HS-5 (cell line): Measurements from ENCODE around the gene TP53I3.
"Not testable (repeated sequence)": the region's sequence is repeated elsewhere in the genome, so short reads cannot be mapped to it uniquely, and the experiment has no call there.

Experiments used
- DNase-seq: peaks from one replicate; pipeline ENCODE4 v3.0.0-alpha.2; 2012; ENCODE audit warnings: low read depth

Gene TP53I3

GRCh38 chr2:24052951-24053350 is 31.7 kb downstream of the TP53I3 start:
- no peak for DNase-seq

GRCh38 chr2:24051833-24052232 is 32.8 kb downstream of the TP53I3 start:
- DNase-seq = no peak

GRCh38 chr2:24050041-24050979 is 34.3 kb downstream of the TP53I3 start:
- DNase-seq = no peak

GRCh38 chr2:24049485-24050021 is 35.1 kb downstream of the TP53I3 start, which contains the start of gene FKBP1B:
Gene FKBP1B (plus strand): TSS chr2:24049741. CDS start chr2:24049850, 109 bp downstream.
- no peak for DNase-seq

- no peak for DNase-seq
These were observed 35.7 kb downstream of the TP53I3 start for GRCh38 chr2:24048769-24049484.

- DNase-seq = no peak
These were observed 37.0 kb downstream of the TP53I3 start for GRCh38 chr2:24047703-24048033.

GRCh38 chr2:24046930-24047702 is 37.5 kb downstream of the TP53I3 start, which contains the start of gene WDCP:
Gene WDCP (minus strand): TSS chr2:24047391. CDS start chr2:24039494, 7,897 bp downstream.
- DNase-seq = peak; percentile 95

GRCh38 chr2:24046599-24046929 is 38.1 kb downstream of the TP53I3 start:
- DNase-seq = no peak

GRCh38 chr2:24045511-24046508 is 38.8 kb downstream of the TP53I3 start:
- no peak for DNase-seq

- not testable (repeated sequence) for DNase-seq
These were observed 41.5 kb downstream of the TP53I3 start for GRCh38 chr2:24043133-24043532.

- no peak for DNase-seq
These were observed 44.1 kb downstream of the TP53I3 start for GRCh38 chr2:24040511-24040910.

- DNase-seq = no peak
These were observed 45.7 kb downstream of the TP53I3 start for GRCh38 chr2:24038786-24039499.
